PC-3 (cell line): Measurements from ENCODE around the gene TRAPPC10.

ENCODE experiments used
- CTCF ChIP-seq: fragments of 300-600 bp; sonication (generic); conservative IDR thresholded peaks from 2 replicates; pipeline ENCODE4 v1.5.1; 2017; ENCODE audit warnings: antibody characterized with exemption, low read depth, mild to moderate bottlenecking, low read length
- EZH2phosphoT487 ChIP-seq: fragments of 300-600 bp; sonication (generic); IDR thresholded peaks from 2 replicates; pipeline ENCODE4 v1.6.1; 2018; ENCODE audit warnings: mild to moderate bottlenecking, antibody characterized with exemption, low read length, borderline replicate concordance

- TF ChIP-seq CTCF: no peak
- TF ChIP-seq EZH2phosphoT487: no peak
Observed at GRCh38 chr21:44078411-44078981, 66.4 kb downstream of the TRAPPC10 start.
